Measurements from ENCODE around the gene TOMM7. TPM values are rescaled to one million over a fixed set of nuclear protein-coding genes. Genes with fewer than 3 reads are reported as not detected.
"Not testable (repeated sequence)": the region's sequence is repeated elsewhere in the genome, so short reads cannot be mapped to it uniquely, and the experiment has no call there.

TOMM7 gene
- total RNA-seq, 1 donor from 2014 or later: 111 TPM

- DNase-seq: peak; percentile 8
Observed at GRCh38 chr7:22781230-22781711, 41.4 kb downstream of the TOMM7 start.

- not testable (repeated sequence) for DNase-seq
Observed at GRCh38 chr7:22779730-22780323, 42.8 kb downstream of the TOMM7 start.

GRCh38 chr7:22776964-22777363 lies 45.7 kb downstream of the TOMM7 start:
- DNase-seq: no peak

- no peak for DNase-seq
Observed at GRCh38 chr7:22772885-22773284, 49.8 kb downstream of the TOMM7 start.

GRCh38 chr7:22771872-22772228 lies 50.8 kb downstream of the TOMM7 start:
- no peak for DNase-seq

GRCh38 chr7:22771194-22771871 lies 51.3 kb downstream of the TOMM7 start:
- DNase-seq: no peak

GRCh38 chr7:22765609-22766008 lies 57.0 kb downstream of the TOMM7 start:
- DNase-seq: no peak

Other genes starting within 250 kb of the TOMM7 start
- 1.0 and 1.3 TPM in 2 replicates for gene IL6, start 95.6 kb downstream of the TOMM7 start, total RNA-seq
- 44.4 and 53.9 TPM in 2 replicates for gene HYCC1, start 191.3 kb upstream of the TOMM7 start, total RNA-seq

Measured in dermis blood vessel endothelial cell (primary cell).